GM18505 (cell line): ENCODE measurements around the gene SYT13.

Experiments used
- ATAC-seq: cut with Tn5 transposase; IDR thresholded peaks from one replicate; pipeline ENCODE4 v1.9.1; 2021; ENCODE audit not compliant: unreplicated experiment
- POLR2A ChIP-seq: IDR thresholded peaks from 4 replicates; pipeline ENCODE4 v1.6.1; 2011; ENCODE audit warnings: borderline replicate concordance; ENCODE audit not compliant: insufficient read depth, insufficient read length; ENCODE audit errors: extremely low read depth

The SYT13 gene

DNA sequence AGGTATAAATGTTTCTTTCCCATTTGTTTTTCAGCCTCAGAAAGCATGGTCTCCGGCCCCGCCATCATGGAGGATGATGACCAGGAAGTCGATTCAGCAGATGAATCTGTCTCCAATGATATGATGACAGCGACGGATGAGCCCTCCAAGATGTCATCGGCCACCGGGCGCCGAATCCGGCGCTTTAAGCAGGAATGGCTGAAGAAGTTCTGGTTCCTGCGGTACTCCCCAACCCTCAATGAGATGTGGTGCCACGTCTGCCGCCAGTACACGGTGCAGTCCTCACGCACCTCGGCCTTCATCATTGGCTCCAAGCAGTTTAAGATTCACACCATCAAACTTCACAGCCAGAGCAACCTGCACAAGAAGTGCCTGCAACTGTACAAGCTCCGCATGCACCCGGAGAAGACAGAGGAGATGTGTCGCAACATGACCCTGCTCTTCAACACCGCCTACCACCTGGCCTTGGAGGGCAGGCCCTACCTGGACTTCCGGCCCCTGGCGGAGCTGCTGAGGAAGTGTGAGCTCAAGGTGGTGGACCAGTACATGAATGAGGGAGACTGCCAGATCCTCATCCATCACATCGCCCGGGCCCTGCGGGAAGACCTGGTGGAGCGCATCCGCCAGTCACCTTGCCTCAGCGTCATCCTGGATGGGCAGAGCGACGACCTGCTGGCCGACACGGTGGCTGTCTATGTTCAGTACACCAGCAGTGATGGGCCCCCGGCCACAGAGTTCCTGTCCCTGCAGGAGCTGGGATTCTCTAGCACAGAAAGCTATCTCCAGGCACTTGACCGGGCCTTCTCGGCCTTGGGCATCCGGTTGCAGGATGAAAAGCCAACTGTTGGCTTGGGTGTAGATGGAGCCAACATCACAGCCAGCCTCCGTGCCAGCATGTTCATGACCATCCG is 59.9 kb downstream of the SYT13 start:
- no peak for ATAC-seq
- TF ChIP-seq POLR2A: no peak

DNA sequence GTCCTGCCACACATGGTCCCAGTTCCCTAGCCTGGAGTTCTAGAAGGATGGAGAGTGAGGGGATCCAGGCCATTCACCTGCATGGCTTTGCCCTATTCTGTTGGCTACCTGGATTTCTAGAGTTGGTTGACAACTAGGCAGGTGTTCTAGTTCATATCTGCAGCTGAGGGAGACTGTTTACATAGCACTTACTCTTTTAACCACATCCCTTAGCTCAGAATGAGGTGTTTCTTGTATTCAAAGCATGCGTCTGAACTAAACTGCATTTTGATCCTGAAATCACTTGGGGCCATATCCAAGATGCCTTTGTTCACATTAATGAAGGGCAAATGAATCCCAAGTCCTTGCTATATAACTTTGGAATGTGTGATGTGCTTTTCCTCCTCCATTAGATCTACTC is 60.9 kb downstream of the SYT13 start:
- TF ChIP-seq POLR2A: no peak
- no peak for ATAC-seq

DNA sequence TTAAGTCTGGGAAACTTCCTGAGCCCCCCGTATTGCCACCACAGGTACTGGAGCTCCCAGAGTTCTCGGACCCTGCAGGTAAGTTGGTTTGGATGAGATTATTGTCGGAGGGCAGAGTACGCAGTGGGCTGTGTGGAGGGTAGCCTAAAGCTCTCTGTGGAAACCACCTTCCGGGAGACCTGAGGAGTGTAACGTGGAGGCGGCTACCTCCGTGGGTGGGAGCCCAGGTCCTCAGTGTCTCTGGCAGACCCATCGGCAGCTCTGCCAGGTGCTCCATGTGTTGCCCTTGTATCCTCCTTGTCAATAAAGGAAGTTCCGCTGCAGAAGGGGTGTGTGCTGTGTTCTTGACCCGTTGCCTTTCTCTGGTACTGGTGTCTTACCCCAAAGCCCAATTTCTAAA is 61.4 kb downstream of the SYT13 start:
- ATAC-seq: no peak
- TF ChIP-seq POLR2A: no peak

DNA sequence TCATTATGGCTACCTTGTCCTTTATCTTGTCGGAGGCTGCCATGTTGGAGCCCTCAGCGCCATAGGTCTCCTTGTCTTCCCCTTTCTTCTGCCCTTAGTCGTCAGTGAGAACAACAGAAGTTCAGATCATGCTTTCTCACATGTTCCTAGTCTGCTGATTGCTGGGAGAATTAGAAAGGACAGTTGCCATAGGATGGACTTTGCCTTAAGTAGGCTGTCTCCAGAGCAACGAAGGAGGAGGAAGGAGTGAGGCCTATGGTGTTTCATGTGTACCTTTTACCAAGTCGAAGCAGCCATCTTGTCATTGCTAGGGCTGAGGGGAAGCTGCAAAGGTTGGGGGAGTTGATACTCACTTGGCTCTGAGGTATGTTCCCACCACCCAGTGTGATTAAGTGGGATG is 62.6 kb downstream of the SYT13 start:
- TF ChIP-seq POLR2A: no peak
- ATAC-seq: no peak

DNA sequence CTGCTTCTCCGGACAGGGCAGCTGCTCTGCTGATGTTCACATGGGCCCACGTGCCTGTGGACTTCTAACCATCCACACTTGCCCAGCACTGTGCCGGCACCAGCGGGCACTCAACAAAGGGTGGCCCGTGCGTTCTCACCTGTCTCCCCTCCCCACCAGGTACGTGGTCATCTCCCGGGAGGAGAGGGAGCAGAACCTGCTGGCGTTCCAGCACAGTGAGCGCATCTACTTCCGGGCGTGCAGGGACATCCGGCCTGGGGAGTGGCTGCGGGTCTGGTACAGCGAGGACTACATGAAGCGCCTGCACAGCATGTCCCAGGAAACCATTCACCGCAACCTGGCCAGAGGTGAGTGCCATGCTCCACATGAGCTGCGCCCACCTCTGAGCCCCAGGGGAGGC is 66.7 kb downstream of the SYT13 start:
- ATAC-seq: no peak
- TF ChIP-seq POLR2A: no peak

DNA sequence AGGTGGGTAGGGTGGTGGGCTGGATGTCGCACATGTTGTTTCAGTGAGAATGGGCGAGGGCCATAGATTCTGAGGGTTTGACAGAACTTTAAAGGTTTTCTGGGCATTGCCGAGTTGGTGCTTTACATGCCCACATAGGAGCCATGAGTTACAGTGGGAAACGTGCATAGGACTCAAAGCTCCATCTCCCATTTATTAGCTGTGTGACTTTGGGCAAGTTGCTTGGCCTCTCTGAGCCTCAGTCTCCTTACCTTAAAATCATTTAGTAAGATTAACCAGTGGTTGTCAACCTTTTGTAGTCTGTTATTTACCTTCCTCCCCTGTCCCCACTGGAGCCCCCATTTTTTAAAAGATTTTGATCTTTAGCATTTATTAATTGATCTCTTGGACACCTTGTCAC is 67.4 kb downstream of the SYT13 start:
- no peak for TF ChIP-seq POLR2A
- no peak for ATAC-seq

DNA sequence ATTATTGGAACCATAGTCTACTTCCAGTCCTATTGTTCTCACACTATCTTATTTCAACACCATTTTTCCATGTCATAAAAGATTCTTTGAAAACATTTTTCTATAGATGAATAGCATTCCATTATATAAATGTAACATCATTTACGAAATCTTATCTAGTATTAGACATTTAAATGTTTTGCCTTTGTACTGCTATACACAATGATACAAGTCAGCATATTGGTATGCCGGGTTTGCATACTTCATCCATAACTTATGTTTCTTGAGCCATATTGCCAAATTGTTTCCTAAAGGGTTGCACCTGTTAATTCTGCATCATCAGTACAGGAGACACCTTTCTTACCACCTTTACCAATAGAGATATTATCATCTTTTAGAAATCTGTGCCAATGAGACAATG is 68.2 kb downstream of the SYT13 start:
- ATAC-seq: no peak
- TF ChIP-seq POLR2A: no peak

DNA sequence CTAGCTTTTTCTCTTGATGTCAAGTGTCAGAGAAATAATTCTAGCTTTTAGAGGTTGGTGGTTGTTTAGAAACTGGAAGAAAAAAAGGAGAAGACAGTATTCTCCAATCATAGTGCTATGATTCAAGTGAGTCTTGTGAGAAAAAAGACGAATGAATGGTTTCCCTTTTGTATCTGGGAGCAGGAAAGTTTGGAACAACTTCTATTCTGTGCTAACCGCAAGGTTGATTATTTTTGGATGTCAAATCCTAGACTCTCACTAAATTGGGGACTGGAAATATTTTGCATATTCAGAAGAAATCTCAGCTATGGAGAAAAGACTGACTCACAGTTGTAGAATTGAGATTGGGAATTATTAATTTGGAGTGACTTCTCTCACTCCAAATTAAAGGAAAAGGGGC is 69.2 kb downstream of the SYT13 start:
- no peak for TF ChIP-seq POLR2A
- no peak for ATAC-seq

DNA sequence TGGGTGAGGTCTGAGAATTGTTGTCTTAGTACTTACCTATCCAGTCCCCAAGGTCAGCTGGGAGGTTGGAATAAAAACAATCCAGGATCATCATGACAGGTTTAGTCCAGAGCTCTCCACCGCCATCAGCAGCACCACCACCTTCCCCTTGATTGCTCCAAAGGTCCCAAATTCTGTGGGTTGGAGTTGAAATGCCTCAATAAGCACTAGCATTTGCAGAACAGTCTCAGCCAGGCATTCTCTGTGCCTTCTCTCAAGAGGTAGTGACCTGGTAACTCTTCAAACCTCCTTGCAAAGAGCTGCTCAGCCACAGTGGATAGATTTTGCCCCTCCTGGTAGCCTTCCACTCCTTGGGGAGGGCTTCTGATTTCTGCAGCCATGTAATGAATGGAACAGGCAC is 70.1 kb downstream of the SYT13 start:
- no peak for TF ChIP-seq POLR2A
- ATAC-seq: no peak

DNA sequence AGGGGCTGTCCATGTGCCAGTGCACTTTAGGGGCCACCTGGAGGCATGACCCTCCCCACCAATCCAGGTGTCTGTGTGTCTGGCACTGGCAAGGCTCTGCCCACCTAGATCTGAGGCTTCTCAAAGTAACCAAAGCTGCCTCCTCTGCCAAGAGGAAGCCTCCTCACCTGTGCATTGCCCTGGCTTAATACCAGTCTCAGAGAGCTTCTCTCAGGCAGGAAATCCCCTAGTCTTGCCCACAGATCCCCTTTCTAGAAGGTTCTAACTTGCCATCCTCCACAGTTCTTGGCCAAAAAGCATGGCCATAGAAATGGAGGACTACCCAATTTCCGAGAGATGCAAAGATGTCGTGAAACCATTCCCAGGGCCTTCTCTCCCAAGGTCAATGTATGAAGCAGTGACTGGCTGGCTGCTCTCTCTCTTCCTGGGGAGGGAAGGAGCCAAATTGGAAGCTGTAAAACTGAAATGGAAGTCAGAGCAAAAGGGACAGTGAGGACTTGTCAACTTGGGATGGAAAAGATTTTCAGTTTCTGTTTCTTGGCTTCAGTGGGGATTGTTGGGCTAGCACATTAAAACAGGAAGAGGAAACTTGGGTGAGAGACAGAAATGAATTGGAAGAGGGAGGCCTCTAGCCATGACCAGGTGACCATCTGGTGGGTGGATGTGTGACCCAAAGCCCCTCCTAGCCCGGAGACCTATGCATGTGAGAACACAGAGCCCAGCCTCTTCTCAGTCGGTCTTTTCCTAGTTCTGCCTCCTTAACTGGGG is 70.9 kb downstream of the SYT13 start:
- no peak for TF ChIP-seq POLR2A

DNA sequence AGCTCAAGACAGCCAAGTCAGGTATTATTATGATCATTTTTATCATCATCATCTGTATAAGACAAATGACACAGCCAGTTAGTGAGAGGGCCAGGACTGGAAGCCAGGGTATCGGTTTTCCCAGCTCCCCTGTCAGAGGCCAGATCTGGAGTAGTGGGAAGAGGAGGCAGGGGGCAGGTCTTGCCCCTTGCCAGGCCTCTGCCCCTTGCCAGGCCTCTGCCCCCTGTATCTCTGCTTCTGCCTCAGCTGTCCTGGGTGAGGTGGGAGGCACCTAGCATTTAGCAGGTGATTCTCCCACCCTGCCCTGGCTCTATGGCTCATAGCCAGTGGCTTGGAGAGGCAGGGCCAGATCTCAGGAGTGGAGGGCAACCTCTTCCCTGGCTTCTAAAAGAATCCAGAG is 72.4 kb downstream of the SYT13 start:
- ATAC-seq: no peak
- no peak for TF ChIP-seq POLR2A

More for the DNA sequence above, 70.9 kb downstream of the SYT13 start:
- no peak for ATAC-seq

DNA sequence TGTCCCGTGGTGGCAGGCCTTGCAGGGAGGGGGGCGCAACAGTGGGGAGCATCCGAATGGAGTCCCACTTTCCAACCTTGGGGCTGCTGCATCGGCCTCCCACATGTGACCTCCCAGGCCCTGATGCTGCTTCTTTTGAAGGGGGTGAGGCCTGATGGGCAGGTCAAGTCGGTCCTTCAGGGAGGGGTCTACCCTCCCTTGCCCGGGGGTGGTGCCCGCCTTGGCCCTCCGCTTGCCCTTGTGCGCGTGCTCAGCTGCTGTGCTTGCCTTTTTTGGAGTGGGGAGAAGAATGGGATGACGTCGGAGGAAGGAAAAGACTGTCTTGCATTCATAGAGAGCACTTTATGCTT is 72.8 kb downstream of the SYT13 start:
- no peak for ATAC-seq
- TF ChIP-seq POLR2A: no peak

DNA sequence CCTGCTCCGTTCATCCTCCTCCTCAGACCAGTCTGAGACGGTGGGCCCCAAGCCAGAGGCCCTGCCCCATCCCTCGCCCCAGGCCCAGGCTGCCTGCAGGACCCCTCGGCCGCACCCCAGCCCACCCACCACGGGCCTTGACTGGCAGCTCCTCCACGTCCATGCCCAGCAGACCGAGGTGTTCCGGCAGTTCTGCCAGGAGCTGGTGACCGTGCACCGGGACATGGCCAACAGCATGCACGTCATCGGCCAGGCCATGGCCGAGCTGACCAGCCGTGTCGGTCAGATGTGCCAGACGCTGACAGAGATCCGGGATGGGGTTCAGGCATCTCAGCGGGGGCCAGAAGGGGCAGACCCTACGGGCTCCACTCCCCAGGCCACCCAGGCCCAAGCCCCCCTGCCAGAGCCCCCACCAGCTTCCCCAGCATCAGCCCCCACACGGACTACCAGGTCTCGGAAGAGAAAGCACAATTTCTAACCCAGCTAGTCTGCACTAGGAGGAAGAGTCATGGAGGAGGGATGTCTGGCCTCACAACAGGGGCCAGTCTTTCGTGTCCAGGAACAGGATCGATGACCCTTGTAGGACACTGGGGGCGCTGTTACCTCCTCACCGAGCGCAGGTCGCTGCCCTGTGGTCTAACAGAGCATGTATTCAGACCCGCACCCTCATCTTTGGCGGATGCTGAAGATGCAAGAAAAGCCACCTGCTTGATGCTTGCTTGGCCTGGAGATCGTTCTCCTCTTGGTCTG is 73.4 kb downstream of the SYT13 start:
- ATAC-seq: no peak
- no peak for TF ChIP-seq POLR2A
